Stimulated activated naive CD4-positive, alpha-beta T cell treated with Interleukin-2 at 50 U/mL for 16 hours (primary cell): ENCODE data around the gene ARHGEF1.

Source experiments
- DNase-seq: peaks from one replicate; lab custom pipeline; 2025; lab: John Stamatoyannopoulos, UW

The ARHGEF1 gene

DNA sequence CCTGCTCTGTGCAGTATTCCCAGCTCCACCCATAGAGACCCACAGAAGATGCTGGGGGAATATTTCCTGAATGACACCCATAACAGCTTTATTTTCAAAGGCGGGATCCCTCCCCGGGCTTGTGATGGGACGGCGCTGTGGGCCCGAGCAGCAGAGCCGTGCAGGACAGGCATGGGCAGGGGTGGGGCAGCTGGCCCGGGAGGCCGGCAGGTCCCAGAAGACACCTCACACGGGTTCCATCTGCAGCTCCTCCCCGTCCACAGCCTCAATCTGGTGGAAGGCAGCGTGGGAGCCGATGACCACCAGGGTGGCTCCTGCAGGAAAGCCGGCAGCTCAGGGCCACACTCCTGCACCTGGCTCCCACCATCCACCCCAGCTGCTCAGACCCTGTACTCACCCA is 73.6 kb downstream of the ARHGEF1 start:
- no peak for DNase-seq
